ENCODE results near the gene PRDX5.

Gene PRDX5

DNA sequence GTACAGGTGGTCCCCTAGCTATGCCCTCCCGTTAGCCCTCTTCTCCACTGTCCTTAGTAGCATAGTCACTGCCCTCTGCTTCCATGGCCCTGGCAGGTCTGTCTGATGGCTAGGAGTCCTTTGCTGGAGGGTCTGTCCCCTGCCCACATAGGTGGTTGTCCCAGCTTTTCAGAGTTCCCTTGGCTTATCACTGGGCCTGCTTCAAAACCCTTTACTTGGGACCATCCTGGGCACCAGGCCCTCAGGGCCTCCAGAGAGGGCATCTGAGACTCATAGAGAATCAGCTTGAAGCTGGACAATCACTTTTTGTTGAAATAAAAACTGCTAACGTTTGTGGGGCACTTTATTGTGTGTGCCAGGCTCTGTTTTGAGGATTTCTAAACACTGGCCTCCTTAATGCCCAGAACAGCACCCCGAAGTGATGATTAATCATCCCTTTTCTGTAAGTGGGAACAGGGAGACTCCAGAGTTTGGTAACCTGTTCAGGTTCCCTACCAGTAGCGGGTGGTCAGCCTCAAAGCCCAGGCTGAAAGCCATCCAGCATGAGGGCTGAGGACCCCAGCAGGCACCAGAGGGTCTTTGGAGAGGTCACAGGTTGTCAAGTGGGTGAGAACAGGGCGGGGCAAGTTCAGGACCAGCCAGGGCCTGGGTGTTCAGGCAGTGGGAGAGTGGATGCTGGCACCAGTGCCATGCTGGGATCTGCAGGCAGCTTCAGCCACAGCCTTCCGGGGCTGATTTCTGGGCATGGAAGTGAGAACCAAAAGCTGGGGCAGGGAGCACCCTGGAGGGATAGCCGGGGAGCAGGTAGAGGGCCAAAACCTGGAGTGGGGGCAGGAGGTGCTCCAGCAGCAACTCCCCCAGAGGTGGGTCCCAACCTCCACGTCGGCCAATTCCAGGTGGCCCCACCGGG, 27.3 kb upstream of the PRDX5 start:
- DNase-seq, result no peak

- DNase-seq, result no peak
Measured at GRCh38 chr11:64291262-64291751, 26.6 kb upstream of the PRDX5 start, which contains the start of gene KCNK4. Gene KCNK4 (plus strand): TSS chr11:64291302. CDS start chr11:64293019, 1,717 bp downstream.

DNA sequence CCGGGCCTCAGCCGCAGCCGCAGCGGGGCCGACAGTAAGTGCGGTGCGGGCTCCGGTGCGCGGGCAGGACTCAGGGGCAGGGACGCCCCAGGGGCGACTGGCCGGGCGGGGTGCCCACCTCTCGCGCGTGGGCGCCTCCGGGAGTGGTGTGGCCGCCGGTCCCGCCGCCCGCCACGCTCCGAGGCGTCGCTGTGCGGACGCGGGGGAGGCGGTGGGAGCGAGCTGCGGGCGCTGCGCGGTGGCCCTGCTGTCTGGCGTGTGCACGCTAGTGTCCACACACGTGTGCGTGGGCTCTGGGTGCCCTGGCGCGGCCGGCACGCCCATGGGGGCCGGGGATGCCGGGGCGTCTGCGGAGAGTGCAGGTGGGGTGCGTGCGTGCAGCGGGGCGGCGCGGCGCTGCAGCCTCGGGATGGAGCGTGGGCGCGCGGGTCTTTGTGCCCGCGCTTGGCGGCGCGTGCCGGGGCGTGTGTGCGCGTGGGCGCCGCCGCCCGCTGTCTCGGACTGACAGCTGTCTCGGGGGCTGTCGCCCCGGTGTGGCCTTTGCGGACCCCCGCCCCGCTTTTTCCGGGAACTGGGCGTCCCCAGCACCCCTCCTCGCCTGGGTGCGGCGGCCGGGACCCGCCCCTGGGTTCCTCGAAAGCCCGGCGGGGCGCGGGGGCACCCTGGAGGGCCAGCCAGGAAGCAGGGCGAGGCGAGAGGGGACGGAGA, 26.0 kb upstream of the PRDX5 start:
- DNase-seq, result no peak

DNA sequence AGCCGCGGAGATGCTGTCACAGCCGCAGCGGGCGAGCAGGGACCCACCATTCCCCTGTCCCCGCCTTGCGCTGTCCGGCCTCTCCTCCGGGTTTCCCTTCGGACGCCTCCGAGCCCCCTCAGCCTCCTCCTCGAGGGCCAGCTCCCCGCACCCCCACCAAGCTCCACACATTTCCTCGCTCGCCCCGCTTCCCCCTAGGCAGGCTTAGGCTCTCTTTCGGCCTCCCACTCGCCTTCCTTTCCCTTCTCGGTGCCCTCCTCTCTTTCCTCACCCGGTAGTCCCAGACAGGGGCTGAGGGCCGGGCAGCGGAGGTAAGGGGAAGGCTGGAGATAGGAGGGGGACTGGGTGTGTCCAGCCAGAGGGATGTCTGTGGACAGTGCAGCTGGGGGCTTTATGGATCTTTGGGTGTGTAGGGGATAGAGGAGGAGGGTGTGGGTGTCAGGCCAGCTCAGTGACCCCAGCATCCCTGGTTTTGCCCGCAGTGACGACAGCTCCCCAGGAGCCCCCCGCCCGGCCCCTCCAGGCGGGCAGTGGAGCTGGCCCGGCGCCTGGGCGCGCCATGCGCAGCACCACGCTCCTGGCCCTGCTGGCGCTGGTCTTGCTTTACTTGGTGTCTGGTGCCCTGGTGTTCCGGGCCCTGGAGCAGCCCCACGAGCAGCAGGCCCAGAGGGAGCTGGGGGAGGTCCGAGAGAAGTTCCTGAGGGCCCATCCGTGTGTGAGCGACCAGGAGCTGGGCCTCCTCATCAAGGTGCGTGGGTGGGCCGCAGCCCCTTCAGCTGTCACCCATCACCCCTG, 25.3 kb upstream of the PRDX5 start:
- no peak for DNase-seq

- no peak for DNase-seq
Measured at GRCh38 chr11:64294774-64295173, 23.1 kb upstream of the PRDX5 start.

DNA sequence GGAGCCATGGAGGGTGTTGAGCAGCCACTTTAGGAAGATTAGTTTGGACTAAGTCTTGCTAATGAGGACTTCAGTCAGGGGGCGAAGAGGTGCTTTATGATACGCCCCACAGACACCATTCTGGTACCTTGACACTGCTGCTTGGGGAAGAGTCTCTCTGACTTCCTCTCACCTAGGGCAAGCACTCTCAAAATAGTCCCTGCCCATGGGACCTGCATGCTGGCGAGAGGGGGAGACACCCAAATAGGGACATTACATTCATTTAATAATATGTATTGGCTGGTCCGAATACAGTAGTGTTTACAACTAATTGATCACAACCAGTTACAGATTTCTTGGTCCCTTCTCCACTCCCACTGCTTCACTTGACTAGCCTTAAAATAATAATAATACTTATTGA, 22.2 kb upstream of the PRDX5 start:
- DNase-seq, result no peak

- no peak for DNase-seq
Measured at GRCh38 chr11:64296236-64296635, 21.7 kb upstream of the PRDX5 start.

DNA sequence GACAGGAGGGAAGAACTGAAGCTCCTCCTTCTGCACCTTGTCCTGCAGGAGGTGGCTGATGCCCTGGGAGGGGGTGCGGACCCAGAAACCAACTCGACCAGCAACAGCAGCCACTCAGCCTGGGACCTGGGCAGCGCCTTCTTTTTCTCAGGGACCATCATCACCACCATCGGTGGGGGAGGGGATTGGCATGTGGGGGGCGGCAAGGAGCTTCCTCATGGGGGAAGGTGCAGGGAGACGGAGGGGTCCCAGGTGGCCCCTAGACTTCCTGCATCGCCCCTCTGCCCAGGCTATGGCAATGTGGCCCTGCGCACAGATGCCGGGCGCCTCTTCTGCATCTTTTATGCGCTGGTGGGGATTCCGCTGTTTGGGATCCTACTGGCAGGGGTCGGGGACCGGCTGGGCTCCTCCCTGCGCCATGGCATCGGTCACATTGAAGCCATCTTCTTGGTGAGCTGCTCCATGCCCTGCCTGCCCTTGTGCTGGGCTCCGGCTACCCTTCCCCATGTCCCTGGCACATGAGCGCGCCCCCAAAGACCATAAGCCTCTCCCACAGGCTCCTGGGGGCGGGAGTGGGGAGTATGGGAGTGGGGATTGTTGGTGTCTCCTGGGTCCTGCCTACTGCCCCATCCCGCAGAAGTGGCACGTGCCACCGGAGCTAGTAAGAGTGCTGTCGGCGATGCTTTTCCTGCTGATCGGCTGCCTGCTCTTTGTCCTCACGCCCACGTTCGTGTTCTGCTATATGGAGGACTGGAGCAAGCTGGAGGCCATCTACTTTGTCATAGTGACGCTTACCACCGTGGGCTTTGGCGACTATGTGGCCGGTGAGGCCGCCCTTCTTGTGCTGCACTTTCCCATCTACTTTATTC, 20.9 kb upstream of the PRDX5 start:
- no peak for DNase-seq

DNA sequence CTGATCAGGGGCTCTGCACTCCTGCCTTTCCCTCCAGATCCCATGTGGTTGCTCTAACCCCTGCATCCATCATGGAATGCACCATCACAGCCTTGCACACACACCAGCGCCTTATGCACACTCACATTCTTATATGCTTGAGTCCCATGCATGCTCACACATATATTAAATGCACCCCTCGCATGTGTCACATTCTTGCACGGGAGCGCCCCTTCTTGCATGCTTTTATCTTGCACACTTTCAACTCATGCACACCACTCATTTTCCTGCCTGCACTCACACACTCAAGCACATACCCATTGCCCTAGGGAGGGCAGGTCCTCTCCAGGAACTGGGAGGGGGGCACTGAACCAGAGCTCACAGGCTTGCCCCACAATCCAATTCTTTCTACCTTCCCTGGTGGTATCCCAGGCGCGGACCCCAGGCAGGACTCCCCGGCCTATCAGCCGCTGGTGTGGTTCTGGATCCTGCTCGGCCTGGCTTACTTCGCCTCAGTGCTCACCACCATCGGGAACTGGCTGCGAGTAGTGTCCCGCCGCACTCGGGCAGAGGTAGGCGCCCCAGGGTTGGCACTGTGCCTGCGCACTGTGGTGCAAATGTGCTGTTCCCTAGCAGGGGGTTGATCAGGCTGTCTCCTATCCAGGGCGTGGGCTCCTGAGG, 20.1 kb upstream of the PRDX5 start:
- no peak for DNase-seq

DNA sequence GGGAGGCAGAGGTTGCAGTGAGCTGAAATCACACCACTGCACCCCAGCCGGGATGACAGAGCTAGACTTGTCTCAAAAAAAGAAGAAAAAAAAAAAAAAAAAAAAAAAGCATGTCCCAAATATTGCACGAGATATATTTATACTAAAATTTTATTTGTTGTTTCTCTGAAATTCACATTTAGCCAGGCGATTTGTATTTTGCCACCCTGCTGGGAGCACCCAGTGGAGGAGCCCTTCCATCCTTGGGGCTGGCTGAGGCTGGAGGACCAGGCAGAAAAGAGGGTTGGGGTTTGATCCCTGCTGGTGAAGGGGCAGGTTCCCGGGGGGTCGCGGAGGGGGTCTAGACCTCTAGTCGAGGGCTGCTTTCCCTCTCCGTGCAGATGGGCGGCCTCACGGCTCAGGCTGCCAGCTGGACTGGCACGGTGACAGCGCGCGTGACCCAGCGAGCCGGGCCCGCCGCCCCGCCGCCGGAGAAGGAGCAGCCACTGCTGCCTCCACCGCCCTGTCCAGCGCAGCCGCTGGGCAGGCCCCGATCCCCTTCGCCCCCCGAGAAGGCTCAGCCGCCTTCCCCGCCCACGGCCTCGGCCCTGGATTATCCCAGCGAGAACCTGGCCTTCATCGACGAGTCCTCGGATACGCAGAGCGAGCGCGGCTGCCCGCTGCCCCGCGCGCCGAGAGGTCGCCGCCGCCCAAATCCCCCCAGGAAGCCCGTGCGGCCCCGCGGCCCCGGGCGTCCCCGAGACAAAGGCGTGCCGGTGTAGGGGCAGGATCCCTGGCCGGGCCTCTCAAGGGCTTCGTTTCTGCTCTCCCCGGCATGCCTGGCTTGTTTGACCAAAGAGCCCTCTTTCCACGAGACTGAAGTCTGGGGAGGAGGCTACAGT, 18.7 kb upstream of the PRDX5 start:
- no peak for DNase-seq

GRCh38 chr11:64299847-64300648, 17.9 kb upstream of the PRDX5 start, which contains the start of gene CATSPERZ:
Gene CATSPERZ (plus strand): TSS chr11:64300358. CDS start chr11:64300411, 53 bp downstream.
- no peak for DNase-seq

- DNase-seq, result no peak
Measured at GRCh38 chr11:64303109-64304031, 14.6 kb upstream of the PRDX5 start.

DNA sequence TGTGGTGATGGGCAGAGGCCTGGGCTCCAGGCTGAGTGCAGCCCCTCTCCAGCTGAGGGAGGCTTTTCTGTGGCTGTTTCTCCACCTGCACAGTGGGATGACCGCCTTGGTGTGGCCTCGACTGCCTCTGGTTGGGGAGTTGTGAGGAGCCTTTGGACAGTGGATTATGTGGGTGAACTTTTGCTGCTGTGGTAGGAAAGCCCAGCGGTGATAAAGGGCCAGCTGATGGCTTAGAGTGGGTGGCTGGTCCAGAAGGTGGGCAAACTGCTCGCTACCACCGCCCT, 13.9 kb upstream of the PRDX5 start:
- DNase-seq, result no peak

DNA sequence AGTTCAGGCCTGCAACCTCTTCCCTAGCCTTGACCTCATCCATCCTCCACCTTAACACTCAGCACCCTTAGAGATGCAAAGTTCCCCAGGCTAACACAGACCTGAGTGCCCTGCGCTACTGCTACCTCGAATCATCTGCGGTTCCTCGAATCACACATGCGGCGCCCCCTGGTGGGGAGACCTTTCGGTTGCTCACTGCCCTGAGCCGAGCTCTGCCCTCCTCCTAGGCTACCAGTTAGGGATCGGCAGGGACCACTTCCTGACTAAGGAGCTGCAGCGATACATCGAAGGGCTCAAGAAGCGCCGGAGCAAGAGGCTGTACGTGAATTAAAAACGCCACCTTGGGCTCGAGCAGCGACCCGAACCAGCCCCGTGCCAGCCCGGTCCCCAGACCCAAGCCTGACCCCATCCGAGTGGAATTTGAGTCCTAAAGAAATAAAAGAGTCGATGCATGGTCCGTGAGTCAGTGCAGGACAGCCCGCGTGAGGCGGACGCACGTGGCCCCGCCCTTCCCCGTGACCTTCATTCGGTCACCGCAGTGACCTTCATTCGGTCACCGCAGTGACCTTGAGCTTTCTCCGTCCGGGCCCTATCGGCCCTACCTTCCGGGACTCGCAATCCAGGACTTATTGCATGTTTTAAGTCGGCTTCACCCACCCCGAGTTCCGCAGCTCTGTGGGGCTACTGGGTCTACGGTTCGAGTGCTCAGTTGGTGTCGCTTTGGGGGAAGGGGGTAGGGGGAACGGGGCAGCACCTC, 13.4 kb upstream of the PRDX5 start:
- DNase-seq, result peak; percentile 71

DNA sequence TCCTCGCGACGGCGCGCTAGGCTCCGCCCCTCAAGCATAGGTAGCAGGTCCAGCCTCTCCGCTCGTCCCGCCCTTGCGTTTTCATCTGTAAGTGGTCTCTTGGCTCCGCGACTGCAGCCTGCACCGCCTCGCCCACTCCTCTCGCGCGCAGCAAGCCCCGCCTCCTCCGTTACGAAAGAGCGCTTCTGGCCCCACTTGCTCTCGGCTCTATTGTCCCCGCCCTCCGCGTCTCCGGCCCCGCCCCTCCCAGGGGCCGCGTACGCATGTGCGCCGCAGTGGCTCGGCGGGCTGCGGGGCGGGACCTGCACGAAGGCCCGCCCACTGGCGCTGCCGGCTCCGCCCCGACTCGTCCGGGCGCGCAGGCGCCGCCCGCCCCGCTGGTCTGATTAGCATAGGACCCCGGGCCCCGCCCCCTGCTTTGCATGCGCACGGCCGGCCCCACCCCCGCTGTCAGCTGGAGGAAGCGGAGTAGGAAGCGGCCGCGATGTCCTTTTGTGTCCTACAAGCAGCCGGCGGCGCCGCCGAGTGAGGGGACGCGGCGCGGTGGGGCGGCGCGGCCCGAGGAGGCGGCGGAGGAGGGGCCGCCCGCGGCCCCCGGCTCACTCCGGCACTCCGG, 12.7 kb upstream of the PRDX5 start, which contains the start of gene ESRRA:
Gene ESRRA, plus strand, starts transcription at position 450 of the 616 bp plus-strand sequence. CDS start 1,656 bp downstream, outside the sequence.
- peak; percentile 97 for DNase-seq

GRCh38 chr11:64305691-64306562, 12.0 kb upstream of the PRDX5 start:
- DNase-seq, result no peak

All from NCI-H2029 treated with DMSO at 0.1 percent for 48 hours (cell line).